PFSK-1 (cell line): Measurements from ENCODE around the gene SELENOF.

ENCODE experiments used
- FOXP2 ChIP-seq: optimal IDR thresholded peaks from 2 replicates; pipeline ENCODE3; 2011; ENCODE audit warnings: borderline replicate concordance, control low read depth, inconsistent platforms; ENCODE audit not compliant: insufficient read depth; ENCODE audit errors: extremely low read length, extremely low read depth
- POLR2AphosphoS5 ChIP-seq: IDR thresholded peaks from 2 replicates; pipeline ENCODE4 v1.6.1; 2012; ENCODE audit warnings: low read depth, mild to moderate bottlenecking, control low read depth, low read length, moderate library complexity
- SIN3A ChIP-seq: IDR thresholded peaks from 2 replicates; pipeline ENCODE4 v1.6.1; 2012; ENCODE audit warnings: mild to moderate bottlenecking, low read length, moderate library complexity, borderline replicate concordance; ENCODE audit not compliant: insufficient read depth
- TAF1 ChIP-seq: IDR thresholded peaks from 2 replicates; pipeline ENCODE4 v1.6.1; 2012; ENCODE audit warnings: low read length, control low read depth, borderline replicate concordance; ENCODE audit not compliant: insufficient read depth
- TF ChIP-seq, protein P1 (sequence below), 2 experiments: IDR thresholded peaks; 2 replicates each; pipeline versions ENCODE4 v1.6.1 to v1.8.0; 2011 to 2012; ENCODE audit warnings: low read depth in 2 of 2, low read length in 2 of 2, control low read depth in 1 of 2, inconsistent platforms in 1 of 2, mild to moderate bottlenecking in 1 of 2, moderate library complexity in 1 of 2; ENCODE audit not compliant: insufficient read depth in 1 of 2

Gene SELENOF

GRCh38 chr1:86849756-86850155 is 64.2 kb downstream of the SELENOF start:
- TF ChIP-seq, protein P1, sequence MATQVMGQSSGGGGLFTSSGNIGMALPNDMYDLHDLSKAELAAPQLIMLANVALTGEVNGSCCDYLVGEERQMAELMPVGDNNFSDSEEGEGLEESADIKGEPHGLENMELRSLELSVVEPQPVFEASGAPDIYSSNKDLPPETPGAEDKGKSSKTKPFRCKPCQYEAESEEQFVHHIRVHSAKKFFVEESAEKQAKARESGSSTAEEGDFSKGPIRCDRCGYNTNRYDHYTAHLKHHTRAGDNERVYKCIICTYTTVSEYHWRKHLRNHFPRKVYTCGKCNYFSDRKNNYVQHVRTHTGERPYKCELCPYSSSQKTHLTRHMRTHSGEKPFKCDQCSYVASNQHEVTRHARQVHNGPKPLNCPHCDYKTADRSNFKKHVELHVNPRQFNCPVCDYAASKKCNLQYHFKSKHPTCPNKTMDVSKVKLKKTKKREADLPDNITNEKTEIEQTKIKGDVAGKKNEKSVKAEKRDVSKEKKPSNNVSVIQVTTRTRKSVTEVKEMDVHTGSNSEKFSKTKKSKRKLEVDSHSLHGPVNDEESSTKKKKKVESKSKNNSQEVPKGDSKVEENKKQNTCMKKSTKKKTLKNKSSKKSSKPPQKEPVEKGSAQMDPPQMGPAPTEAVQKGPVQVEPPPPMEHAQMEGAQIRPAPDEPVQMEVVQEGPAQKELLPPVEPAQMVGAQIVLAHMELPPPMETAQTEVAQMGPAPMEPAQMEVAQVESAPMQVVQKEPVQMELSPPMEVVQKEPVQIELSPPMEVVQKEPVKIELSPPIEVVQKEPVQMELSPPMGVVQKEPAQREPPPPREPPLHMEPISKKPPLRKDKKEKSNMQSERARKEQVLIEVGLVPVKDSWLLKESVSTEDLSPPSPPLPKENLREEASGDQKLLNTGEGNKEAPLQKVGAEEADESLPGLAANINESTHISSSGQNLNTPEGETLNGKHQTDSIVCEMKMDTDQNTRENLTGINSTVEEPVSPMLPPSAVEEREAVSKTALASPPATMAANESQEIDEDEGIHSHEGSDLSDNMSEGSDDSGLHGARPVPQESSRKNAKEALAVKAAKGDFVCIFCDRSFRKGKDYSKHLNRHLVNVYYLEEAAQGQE (IDR thresholded peaks at IDR 0.05; ENCODE audit: insufficient read depth in 1 of 2, low read depth in 2 of 2, low read length in 2 of 2): no peak
- TF ChIP-seq TAF1 (no peak), FOXP2 (no peak), SIN3A (no peak), POLR2AphosphoS5 (no peak)

DNA sequence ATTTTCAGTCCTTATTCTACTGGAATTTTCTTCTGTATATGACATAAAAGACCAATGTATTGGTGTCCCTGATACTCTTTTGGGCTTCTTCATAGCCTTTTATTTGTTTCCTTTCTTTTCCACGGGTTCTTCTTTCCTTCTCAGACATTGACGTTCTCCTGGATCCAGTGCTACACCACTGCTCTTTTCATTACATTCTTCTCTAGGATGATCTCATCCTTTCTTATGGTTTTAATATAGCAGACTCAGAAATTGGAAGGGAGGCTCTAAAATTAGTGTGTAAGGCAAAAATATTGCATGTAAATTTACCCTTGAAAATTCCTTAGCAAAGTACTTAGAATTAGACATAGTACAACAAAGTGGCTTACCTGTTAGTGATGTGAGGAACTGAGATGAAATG is 65.3 kb downstream of the SELENOF start:
- no peak for TF ChIP-seq FOXP2
- no peak for TF ChIP-seq TAF1
- TF ChIP-seq, protein P1 (IDR thresholded peaks at IDR 0.05; ENCODE audit: insufficient read depth in 1 of 2, low read depth in 2 of 2, low read length in 2 of 2): no peak
- TF ChIP-seq POLR2AphosphoS5: no peak
- TF ChIP-seq SIN3A: no peak

DNA sequence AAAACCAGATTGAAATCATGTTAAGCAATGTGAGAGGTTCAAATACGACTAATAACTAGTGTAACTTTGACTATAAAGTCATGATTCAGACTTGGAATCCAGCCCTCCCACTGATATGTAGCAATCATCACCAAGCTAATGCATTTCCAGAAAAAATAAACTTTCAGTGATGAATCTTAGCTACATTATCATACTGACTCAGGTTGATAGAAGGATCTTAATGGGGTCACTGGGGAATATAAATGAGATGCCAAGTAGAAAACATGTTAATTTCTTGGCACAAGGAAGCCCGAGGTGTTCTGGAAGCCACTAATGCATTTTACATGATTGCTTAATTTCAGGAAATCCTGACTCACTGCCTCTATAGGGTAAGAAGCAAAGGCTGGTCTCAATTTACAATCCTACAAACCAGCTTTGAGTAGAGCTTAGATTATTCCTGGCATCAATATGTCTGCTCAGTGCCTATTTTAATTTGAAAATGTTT is 67.7 kb downstream of the SELENOF start:
- no peak for TF ChIP-seq TAF1
- TF ChIP-seq POLR2AphosphoS5: 0 out of 2 replicates have a peak, but pooled peaks have one; percentile 29

DNA sequence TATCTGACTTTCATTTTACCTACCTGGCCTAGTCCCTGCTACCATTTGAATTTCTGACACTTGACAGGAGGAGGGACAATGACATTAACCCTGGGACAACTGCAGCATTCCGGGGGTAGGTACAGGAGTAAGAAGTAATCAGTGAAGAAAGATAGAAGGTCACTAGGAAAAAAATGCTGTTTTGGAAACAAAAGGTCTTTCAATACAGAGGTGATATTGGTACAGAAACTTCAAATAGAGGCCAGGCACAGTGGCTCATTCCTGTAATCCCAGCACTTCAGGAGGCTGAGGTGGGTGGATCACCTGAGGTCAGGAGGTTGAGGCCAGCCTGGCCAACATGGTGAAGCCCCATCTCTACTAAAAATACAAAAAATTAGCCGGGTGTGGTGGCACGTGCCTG is 68.4 kb downstream of the SELENOF start:
- TF ChIP-seq SIN3A (no peak), FOXP2 (no peak), TAF1 (no peak), POLR2AphosphoS5 (no peak)
- TF ChIP-seq, protein P1 (IDR thresholded peaks at IDR 0.05; ENCODE audit: insufficient read depth in 1 of 2, low read depth in 2 of 2, low read length in 2 of 2): no peak

DNA sequence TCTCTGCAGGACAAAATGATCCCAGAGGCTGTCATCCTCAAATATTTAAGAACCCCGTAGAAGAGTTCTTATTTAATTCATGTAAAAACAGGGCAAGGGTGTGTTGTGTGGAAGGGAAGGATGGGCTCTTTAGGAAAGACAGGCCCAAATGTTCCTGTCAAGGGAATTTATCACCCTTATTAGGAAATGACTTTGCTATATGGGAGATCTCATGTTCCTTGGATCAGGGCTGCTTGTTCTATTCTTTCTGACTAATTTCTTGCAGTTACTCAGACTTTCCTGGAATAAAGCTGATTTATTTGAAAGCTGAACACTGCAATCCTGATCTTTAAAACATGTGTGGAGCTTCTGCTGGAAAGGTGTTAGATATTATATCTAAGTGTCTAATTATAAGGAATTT is 72.8 kb downstream of the SELENOF start:
- no peak for TF ChIP-seq SIN3A

DNA sequence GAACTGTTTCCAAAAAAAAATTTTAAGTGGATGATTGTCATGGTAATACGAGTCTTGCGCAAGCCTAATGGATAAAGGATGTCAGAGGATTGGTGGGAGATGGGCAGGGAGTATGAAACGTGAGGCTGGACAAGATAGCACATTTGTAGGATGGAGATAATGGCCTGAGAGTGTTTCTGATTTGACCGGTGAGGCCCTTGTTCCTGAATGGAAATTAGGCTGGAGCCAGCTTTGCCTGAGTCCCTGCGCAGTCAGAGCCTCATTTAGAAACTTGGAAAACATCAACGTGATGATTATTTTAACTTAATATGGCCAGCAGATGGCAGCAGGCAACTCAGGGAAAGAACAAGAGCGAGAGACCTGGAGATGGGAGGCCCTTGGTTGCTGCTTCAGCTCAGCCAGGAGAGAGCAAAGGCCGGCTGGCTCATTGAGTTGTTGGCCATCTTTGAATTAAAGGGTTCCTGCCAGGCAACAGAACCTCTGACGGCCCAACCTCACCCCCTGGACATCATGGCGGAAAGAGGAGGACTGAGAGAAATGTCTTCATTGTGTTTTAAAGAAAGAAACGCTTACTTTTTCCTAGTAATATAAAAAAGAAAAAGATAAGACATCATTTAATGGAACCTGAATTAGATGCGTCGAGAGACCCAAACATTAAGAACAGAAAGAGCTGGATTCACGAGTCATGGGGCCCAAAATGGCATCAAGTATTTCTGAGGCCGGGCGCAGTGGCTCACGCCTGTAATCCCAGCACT is 80.3 kb downstream of the SELENOF start:
- TF ChIP-seq, protein P1 (IDR thresholded peaks at IDR 0.05; ENCODE audit: insufficient read depth in 1 of 2, low read depth in 2 of 2, low read length in 2 of 2): no peak
- TF ChIP-seq SIN3A: no peak
- TF ChIP-seq TAF1: no peak
- no peak for TF ChIP-seq FOXP2
